ENCODE data around the gene PRR33.
"Not testable (repeated sequence)": the region's sequence is repeated elsewhere in the genome, so short reads cannot be mapped to it uniquely, and the experiment has no call there.

PRR33 gene

GRCh38 chr11:1891831-1892115, at the start of gene PRR33:
Gene PRR33 (minus strand): TSS chr11:1891895. CDS start chr11:1890584, 1,311 bp downstream.
- DNase-seq (ENCODE audit: low spot score): no peak

- not testable (repeated sequence) for DNase-seq (ENCODE audit: low spot score)
These were observed 48.1 kb upstream of the PRR33 start for GRCh38 chr11:1939788-1940187.

DNA sequence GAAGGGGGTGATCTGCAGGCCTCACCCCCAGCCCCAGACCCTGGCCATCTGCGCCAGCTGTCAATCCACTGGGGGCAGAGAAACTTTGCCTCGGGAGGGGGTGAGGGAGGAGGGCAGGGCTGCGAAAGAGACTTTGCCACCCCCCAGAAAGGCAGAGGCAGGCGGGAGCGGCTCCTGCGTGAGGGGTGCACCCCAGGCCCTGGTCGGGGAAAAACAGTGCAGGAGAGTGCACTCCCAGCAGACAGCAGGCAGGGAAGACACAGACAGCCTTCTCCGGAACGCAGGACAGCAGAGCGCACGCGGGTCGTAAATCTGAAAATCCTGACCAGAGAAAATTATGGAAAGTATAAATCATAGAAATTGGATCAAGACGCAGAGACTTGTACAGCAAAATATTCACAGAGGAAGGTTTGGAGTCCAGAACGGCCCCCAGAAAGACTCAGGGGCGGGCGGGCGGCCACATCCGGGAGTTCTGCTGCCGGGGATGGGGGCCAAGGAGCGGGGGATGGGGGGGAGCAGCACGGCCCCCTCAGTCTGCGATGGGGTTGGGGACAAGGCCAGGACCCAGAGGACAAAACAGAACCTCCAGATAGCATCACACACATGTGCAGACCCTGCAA, 47.4 kb upstream of the PRR33 start:
- DNase-seq (ENCODE audit: low spot score): no peak

DNA sequence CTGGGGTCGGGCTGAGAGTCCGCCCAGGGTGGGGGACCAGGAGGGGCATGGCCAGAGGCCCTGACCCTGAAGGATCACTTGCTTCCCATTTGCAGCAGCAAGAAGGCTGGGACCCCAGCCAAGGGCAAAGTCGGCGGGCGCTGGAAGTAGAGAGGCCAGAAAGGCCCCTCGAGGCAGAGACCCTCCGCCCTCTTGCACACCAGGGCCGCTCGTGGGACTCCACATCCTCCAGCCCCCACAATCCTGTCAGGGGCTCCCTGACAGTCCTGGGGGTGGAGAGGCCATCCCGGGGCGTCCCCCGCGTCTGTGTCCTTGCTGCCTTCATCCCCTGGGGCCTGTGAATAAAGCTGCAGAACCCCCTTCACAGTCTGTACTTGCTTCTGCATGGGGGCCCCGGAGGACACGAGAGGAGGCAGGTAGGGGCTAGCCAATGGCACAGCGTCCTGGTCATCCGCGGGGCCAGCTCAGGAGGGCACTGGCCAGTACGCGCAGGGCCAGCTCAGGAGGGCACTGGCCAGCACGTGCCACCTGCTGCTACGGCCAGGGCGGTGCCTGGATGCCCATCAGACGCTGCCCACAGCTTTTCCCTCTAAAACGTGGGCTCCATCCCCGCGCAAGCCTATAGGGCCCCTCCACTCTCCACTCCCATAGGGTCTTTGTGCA, 46.8 kb upstream of the PRR33 start:
- no peak for DNase-seq (ENCODE audit: low spot score)

DNA sequence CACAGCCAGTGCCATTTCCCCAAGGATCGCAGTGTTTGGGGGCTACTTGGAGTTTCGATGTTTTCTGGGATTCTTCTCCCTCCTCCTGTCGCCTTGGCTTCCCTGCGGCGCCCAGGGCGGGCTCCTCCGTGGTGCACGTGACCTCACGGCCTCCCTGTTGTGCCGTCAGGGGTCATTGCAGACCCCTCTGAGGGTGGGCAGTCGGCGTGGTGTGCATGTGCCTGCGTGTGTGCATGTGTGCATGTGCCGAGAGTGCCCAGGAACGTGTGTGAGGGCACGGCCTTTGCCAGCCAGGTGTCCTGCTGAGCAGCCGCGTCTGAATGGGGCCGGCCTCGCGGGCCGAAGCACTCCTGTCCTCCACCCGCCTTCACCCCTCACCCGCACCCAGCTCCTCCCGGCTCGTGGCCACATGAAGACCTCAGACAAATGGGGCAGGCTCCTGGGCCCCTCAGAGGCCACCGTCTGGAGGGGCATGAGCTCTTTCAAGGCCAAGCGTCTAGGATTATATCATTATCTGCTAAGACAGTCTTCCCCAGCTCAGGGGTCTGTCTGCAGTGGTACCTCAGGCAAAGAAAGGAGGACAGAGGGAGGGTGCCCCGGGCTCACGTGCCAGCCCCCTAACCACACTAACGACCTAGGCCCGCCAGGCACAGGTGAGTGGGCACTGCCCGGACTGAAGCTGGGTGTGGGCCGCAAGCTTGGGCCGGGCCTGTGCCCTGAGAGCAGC, 46.1 kb upstream of the PRR33 start:
- DNase-seq (ENCODE audit: low spot score): no peak

GRCh38 chr11:1936781-1937615, 45.3 kb upstream of the PRR33 start:
- no peak for DNase-seq (ENCODE audit: low spot score)

DNA sequence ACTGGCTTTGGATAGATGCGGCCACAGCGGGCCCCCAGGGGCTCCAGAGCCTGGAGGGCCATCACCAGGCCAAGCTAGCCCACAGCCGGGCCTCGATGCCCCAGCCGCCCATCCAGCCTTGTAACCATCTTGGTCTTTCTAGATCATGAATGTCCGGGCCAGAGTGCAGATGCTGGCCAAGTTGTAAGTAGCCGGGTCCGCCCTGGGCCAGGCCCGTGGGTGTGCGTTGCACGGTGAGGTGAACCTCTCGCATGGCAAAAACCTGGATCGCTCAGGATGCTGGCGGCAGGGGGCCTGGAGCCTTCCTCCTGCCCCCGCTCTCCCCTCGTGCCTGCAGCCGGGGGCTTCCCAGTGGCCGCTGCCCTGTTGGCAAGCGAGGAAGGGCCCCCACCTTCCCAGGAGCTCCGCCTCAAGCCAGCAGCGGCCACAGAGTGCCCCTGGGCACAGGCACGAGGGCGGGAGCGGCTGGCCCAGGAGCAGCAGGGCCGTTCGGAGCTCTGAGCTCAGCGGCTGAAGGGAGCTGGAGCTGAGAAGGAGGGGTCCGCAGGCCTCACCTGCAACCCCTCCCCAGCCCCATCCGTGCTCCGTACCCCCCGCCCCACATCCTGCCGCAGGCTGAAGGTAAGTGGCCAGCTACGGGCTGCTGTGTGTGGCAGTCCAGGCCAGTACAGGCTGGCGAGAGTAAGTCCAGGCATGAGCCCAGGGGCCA, 44.5 kb upstream of the PRR33 start:
- no peak for DNase-seq (ENCODE audit: low spot score)

- no peak for DNase-seq (ENCODE audit: low spot score)
These were observed 43.7 kb upstream of the PRR33 start for GRCh38 chr11:1935156-1936071.

GRCh38 chr11:1934335-1935155, 42.9 kb upstream of the PRR33 start:
- DNase-seq (ENCODE audit: low spot score): no peak

DNA sequence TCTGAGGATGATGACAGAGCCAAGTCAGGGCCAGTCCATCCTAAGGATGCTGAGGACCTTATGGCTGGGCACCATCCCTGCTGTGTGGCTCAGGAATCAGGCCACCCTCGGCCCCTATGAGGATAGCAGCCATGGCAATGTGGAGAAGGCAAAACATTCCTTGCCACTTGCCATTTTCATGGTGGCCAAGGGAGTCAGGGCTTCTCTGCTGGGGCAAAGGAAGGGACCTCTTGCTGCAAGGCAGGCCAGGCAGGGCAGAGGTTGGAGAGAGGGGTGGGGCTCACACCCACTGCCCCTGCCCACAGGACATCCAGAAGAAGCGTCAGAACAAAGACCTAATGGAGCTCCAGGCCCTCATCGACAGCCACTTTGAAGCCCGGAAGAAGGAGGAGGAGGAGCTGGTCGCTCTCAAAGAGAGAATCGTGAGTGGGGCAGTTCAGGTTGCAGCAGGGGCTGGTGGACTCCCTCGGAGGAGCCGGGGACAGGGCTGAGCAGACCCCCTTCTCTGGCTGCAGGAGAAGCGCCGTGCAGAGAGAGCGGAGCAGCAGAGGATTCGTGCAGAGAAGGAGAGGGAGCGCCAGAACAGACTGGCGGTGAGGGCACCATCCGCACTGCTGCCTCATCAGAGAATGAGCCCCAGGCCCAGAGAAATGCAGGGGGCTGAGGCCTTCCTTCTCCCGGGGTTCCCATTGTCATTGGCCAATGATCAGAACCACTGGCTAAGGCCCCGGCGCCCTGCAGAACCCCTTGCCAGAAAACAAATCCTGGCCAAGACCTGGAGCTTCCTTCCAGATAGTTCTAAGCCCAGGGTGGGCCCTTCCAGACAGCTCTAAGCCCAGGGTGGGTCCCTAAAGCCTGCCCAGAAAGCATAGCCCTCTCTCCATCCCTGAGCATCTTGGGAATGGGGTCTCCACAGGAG, 42.0 kb upstream of the PRR33 start:
- no peak for DNase-seq (ENCODE audit: low spot score)

GRCh38 chr11:1932681-1933080, 41.0 kb upstream of the PRR33 start:
- DNase-seq (ENCODE audit: low spot score): no peak

DNA sequence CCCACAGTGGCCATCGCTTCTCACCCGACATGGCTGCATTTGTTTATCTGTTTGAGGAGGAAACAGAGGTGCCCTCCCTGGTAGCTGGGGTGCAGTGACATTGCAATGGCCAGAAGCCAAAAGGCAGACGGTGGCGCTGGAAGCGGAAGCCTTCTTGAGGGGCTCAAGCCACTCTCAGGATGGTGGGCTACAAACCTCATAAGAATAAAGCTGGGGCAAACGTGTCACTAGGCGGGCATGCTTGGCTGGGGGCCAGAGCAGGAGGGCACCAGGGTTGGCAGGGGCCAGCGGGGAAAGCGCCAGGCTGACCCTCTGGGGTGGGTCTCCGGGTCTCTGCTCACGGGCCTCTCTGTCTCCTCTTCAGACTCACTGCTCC, 40.4 kb upstream of the PRR33 start:
- peak; percentile 69 for DNase-seq (ENCODE audit: low spot score)

DNA sequence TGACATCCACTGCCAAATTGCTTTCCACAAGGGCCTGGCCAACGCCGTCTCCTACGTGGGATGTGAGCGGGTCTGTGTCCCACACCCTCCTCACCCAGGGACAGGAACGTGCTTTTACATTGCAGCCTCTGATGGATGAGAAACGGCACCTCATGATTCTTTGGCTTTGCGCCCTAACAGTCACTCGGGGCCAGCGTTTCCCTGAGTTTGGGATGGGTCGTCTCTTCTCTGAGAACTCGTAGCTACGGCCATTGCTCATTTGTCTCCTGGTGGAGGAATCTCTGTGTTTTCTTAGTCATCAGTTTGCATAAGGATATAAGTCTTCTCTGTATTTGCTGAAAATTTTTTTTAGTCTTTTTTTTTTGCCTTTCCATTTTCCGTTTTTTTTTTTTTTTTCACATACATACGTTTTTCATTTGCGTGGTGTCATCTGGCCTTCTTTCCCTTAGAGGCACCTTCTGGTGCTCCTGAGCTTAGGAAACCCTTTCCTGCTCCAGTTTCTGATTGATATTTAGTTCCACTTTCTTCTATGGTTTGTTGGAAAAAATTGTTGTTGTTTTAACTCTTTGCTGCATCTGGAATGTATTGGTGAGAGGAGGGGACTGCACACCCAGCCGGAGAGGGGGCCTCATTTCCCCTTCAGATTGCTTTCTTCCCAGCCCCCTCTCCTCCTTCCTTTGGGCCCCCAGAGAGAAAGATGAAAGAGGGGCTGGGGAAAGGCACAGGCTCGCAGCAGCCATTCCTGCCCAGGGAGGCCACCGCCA, 39.8 kb upstream of the PRR33 start:
- DNase-seq (ENCODE audit: low spot score): peak; percentile 51

DNA sequence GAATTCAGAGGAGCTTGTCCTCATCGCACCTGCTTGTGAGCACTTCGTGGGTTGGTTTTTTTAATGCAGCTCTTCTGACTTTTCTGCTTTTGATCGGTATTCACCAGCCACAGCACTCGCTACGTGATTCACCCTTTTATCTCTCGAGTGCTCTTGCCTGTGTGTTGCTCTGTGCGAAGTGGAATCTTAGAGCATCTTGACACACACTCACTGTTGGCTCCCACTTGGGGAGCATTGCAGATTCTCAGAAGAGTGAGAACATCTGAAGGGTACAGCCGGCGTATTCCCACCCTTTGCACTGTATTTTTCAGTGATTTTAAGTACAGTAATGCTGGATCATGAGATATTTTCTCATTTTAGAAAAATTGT, 38.8 kb upstream of the PRR33 start:
- peak; percentile 35 for DNase-seq (ENCODE audit: low spot score)

DNA sequence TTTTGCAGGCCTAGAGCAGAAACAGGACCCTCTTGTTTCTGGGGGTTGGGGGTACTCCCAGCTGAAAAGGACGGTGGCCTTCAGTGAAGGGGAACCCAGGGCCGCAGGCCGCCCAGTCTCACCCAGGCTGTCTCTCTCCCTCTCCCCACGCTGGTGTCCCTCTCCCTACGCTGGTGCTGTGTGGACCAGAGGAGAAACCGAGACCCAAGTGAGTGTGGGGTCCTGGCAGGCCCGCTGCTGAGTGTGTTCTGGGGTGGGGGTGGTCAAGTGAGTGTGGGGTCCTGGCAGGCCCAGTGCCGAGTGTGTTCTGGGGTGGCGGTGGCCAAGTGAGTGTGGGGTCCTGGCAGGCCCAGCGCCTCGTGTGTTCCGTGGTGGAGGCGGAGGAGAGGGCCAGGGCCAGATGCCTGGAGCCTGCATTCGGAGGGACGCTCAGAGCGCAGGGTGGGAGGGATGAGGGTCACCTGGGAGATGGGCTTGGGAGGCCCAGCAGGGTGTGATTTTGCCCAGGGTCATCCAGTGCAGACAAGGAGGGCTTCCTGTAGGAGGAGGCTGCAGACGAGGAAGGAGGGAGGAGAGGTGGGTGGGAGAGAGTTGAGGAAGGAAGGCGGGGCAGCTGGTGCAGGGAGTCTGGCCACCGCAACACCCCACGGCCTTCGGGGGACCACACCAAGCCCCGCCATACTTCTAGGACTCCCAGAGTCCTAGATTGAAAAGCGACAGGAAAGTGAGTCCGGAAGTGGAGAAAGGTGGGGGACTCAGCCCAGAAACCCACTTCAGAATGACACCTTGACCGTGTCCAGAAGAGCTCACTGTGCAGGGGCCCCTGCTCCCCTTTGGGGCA, 38.1 kb upstream of the PRR33 start:
- DNase-seq (ENCODE audit: low spot score): no peak

GRCh38 chr11:1928891-1929541, 37.3 kb upstream of the PRR33 start:
- no peak for DNase-seq (ENCODE audit: low spot score)

GRCh38 chr11:1928470-1928890, 36.8 kb upstream of the PRR33 start:
- DNase-seq (ENCODE audit: low spot score): no peak
